HEK293T (cell line): ENCODE results near the gene CADM2.

ENCODE experiments used
- ARNT ChIP-seq: fragments of 450-650 bp; IDR thresholded peaks from 2 replicates; pipeline ENCODE4 v1.6.1; 2017; ENCODE audit warnings: mild to moderate bottlenecking
- ELF4 ChIP-seq: fragments of 450-650 bp; IDR thresholded peaks from 2 replicates; pipeline ENCODE4 v1.6.1; 2017; ENCODE audit warnings: antibody characterized with exemption
- FOXA1 ChIP-seq: fragments of 450-650 bp; IDR thresholded peaks from 2 replicates; pipeline ENCODE4 v1.6.1; 2016; ENCODE audit warnings: mild to moderate bottlenecking
- FOXK2 ChIP-seq: fragments of 450-650 bp; IDR thresholded peaks from 2 replicates; pipeline ENCODE4 v1.6.1; 2016; ENCODE audit warnings: mild to moderate bottlenecking
- L3MBTL2 ChIP-seq: fragments of 450-650 bp; conservative IDR thresholded peaks from 2 replicates; pipeline ENCODE4 v1.6.1; 2016; ENCODE audit warnings: mild to moderate bottlenecking
- TF ChIP-seq, protein P1 (sequence below): fragments of 450-650 bp; IDR thresholded peaks from 2 replicates; pipeline ENCODE4 v1.6.1; 2016

DNA sequence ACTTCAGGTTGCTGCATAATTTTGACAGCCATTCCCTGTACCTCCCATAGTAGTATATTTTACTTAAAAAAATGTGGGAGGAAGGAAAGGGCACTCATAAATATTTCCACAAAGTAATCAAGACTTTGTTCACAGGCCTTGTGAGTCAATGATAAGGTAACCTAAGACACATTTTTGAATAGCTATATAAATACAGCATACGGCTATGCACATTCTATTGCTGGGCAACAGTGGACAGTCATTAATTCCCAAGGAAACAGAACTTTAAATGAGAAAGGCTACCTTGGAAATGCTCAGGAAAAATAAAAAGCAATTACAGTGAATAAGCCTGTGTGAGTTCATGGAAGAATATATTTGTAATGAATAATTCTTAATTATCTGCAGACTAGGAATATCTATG, 144.0 kb downstream of the CADM2 start:
- TF ChIP-seq, protein P1, sequence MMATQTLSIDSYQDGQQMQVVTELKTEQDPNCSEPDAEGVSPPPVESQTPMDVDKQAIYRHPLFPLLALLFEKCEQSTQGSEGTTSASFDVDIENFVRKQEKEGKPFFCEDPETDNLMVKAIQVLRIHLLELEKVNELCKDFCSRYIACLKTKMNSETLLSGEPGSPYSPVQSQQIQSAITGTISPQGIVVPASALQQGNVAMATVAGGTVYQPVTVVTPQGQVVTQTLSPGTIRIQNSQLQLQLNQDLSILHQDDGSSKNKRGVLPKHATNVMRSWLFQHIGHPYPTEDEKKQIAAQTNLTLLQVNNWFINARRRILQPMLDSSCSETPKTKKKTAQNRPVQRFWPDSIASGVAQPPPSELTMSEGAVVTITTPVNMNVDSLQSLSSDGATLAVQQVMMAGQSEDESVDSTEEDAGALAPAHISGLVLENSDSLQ = no peak
- TF ChIP-seq ARNT = no peak
- no peak for TF ChIP-seq FOXK2
- TF ChIP-seq L3MBTL2 = no peak
- TF ChIP-seq ELF4 = no peak
- no peak for TF ChIP-seq FOXA1
